ENCODE results near the gene MTTP.

MTTP gene

GRCh38 chr4:99573735-99574368, 772 bp upstream of the MTTP start:
- TF ChIP-seq CTCF (IDR thresholded peaks at IDR 0.05; ENCODE audit: insufficient read depth, low read length, poor library complexity, severe bottlenecking) (no peak), EZH2phosphoT487 (conservative IDR thresholded peaks at IDR 0.05; ENCODE audit: low read length) (no peak)
- no peak overlapping the region for H3K9ac ChIP-seq (ENCODE audit: low read length)
- no peak overlapping the region for H3K4me3 ChIP-seq (ENCODE audit: insufficient read depth, low read length, poor library complexity, severe bottlenecking)
- no peak overlapping the region for H3K27ac ChIP-seq (ENCODE audit: low read depth, low read length)
- no peak overlapping the region for H3K4me2 ChIP-seq (ENCODE audit: low read depth, low read length, poor library complexity, severe bottlenecking)
- no peaks in the 10 kb centered on the region for H3K79me2 ChIP-seq (ENCODE audit: insufficient read depth, low read length)
- H3F3A ChIP-seq (ENCODE audit: insufficient read depth) = no peaks in the 10 kb centered on the region
- H2AFZ ChIP-seq (ENCODE audit: low read depth, low read length, severe bottlenecking) = no peak overlapping the region
- no peaks in the 10 kb centered on the region for H4K20me1 ChIP-seq (ENCODE audit: low read depth, low read length)
- H3K9me2 ChIP-seq (replicated peaks; ENCODE audit: insufficient read depth, low read length) = no peaks in the 10 kb centered on the region
- no peaks in the 10 kb centered on the region for H3K9me3 ChIP-seq (ENCODE audit: insufficient read depth, low read length)
- no peaks in the 10 kb centered on the region for H3K27me3 ChIP-seq (ENCODE audit: low read length)
- H3K36me3 ChIP-seq (ENCODE audit: low read length) = no peaks in the 10 kb centered on the region

- Histone ChIP-seq H3K27ac (ENCODE audit: low read depth, low read length) (no peak overlapping the region), H4K20me1 (ENCODE audit: low read depth, low read length) (no peaks in the 10 kb centered on the region), H3K27me3 (ENCODE audit: low read length) (no peaks in the 10 kb centered on the region), H3F3A (ENCODE audit: insufficient read depth) (no peaks in the 10 kb centered on the region), H3K4me2 (ENCODE audit: low read depth, low read length, poor library complexity, severe bottlenecking) (no peak overlapping the region), H2AFZ (ENCODE audit: low read depth, low read length, severe bottlenecking) (no peak overlapping the region), H3K36me3 (ENCODE audit: low read length) (no peaks in the 10 kb centered on the region), H3K9ac (ENCODE audit: low read length) (no peak overlapping the region), H3K4me3 (ENCODE audit: insufficient read depth, low read length, poor library complexity, severe bottlenecking) (no peak overlapping the region), H3K9me2 (replicated peaks; ENCODE audit: insufficient read depth, low read length) (no peaks in the 10 kb centered on the region), H3K9me3 (ENCODE audit: insufficient read depth, low read length) (no peaks in the 10 kb centered on the region), H3K79me2 (ENCODE audit: insufficient read depth, low read length) (no peaks in the 10 kb centered on the region)
- TF ChIP-seq EZH2phosphoT487 (conservative IDR thresholded peaks at IDR 0.05; ENCODE audit: low read length) (no peak), CTCF (IDR thresholded peaks at IDR 0.05; ENCODE audit: insufficient read depth, low read length, poor library complexity, severe bottlenecking) (no peak)
Measured at GRCh38 chr4:99578714-99579113, 4.1 kb downstream of the MTTP start.

GRCh38 chr4:99585516-99585915, 10.9 kb downstream of the MTTP start:
- H4K20me1 ChIP-seq (ENCODE audit: low read depth, low read length) = no peaks in the 10 kb centered on the region
- no peak overlapping the region for H2AFZ ChIP-seq (ENCODE audit: low read depth, low read length, severe bottlenecking)
- no peak for TF ChIP-seq EZH2phosphoT487 (conservative IDR thresholded peaks at IDR 0.05; ENCODE audit: low read length)
- TF ChIP-seq CTCF (IDR thresholded peaks at IDR 0.05; ENCODE audit: insufficient read depth, low read length, poor library complexity, severe bottlenecking) = no peak
- no peak overlapping the region for H3K4me3 ChIP-seq (ENCODE audit: insufficient read depth, low read length, poor library complexity, severe bottlenecking)
- H3K79me2 ChIP-seq (ENCODE audit: insufficient read depth, low read length) = no peaks in the 10 kb centered on the region
- H3K4me2 ChIP-seq (ENCODE audit: low read depth, low read length, poor library complexity, severe bottlenecking) = no peak overlapping the region
- H3K9me2 ChIP-seq (replicated peaks; ENCODE audit: insufficient read depth, low read length) = no peaks in the 10 kb centered on the region
- H3K9ac ChIP-seq (ENCODE audit: low read length) = no peak overlapping the region
- no peak overlapping the region for H3K27ac ChIP-seq (ENCODE audit: low read depth, low read length)
- H3K36me3 ChIP-seq (ENCODE audit: low read length) = no peaks in the 10 kb centered on the region
- no peaks in the 10 kb centered on the region for H3K27me3 ChIP-seq (ENCODE audit: low read length)
- no peaks in the 10 kb centered on the region for H3K9me3 ChIP-seq (ENCODE audit: insufficient read depth, low read length)
- H3F3A ChIP-seq (ENCODE audit: insufficient read depth) = no peaks in the 10 kb centered on the region

Data from SU-DHL-6 (cell line).